Measurements from ENCODE around the gene CLCN6.

Gene CLCN6

DNA sequence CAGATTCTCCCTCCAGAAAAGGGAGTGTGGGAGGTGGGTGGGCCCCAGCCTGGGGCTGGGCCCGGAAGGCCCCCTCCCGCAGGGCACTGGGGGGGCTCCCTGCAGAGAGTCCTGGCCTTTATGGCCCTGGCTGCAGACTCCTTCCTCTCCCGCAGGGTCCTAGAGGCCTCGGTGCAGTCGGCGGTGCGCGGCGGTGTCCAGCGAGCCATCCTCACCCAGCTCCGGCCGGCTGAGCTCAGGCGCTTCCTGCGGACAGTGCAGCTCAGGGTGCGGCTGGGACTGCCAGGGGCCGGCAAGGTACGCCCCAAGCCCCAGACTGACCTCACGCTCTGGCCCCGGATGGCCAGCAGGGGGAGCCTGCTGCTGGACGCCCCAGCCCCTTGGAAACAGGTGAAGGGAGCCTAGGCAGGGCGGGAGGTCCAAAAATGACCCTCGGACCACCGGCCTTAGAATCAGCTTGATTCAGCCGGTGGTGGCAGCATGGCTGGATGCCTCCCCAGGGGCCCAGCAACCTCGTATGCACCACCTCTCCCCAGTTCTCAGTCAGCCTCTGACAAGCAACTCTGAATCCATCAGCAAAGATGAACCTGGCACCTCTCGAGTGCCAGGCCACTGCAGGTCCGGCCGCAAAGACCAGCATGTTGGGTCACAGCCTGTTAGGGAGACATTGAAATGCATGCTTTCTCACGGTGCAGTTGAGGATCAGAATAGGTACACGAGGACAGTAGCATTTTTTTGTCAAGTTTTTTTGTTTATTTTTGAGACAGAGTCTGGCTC, 20.8 kb upstream of the CLCN6 start:
- ChIA-PET CTCF (interaction anchor here (0.6 to 1.5 kb wide), 8 partner anchors 9 to 1158 kb away, joined by 3 to 8 read pairs (median 4); no protein-coding TSS in a partner anchor), POLR2A (no interaction called here)
- DNase-seq (ENCODE audit: extremely low spot score): peak; percentile 75
- TF ChIP-seq NFRKB (IDR thresholded peaks at IDR 0.05) (no peak), TARDBP (IDR thresholded peaks at IDR 0.05) (no peak), PKNOX1 (IDR thresholded peaks at IDR 0.05) (no peak), HDGF (IDR thresholded peaks at IDR 0.05; ENCODE audit: borderline replicate concordance) (no peak), ELF4 (IDR thresholded peaks at IDR 0.05) (no peak), ARNT (IDR thresholded peaks at IDR 0.05) (no peak), FOXA1 (IDR thresholded peaks at IDR 0.05) (no peak), FOXM1 (IDR thresholded peaks at IDR 0.05; ENCODE audit: borderline replicate concordance) (no peak), CTBP1 (IDR thresholded peaks at IDR 0.05; ENCODE audit: borderline replicate concordance) (no peak), LEF1 (IDR thresholded peaks at IDR 0.05; ENCODE audit: borderline replicate concordance) (no peak), L3MBTL2 (conservative IDR thresholded peaks at IDR 0.05) (no peak), FOXK2 (IDR thresholded peaks at IDR 0.05) (no peak), ZNF384 (IDR thresholded peaks at IDR 0.05) (no peak), SP1 (IDR thresholded peaks at IDR 0.05) (no peak), SUZ12 (IDR thresholded peaks at IDR 0.05) (no peak), BHLHE40 (IDR thresholded peaks at IDR 0.05; ENCODE audit: borderline replicate concordance) (no peak)

DNA sequence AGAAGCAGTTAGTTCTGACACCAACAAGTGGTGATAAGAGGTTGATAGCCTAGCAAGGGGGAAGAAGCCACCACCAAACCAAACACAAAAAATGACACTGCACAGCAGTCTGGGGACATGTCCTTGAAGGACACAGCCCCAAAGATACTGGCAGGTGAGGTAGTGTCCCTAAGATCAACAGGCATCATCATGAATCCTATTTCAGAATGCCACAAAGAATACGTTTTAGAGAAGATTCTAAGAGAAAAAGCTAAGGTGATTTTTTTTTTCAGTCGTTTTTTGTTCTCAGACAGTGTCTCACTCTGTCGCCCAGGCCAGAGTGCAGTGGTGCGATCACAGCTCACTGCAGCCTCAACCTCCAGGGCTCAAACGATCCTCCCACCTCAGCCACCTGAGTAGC, 19.8 kb upstream of the CLCN6 start:
- CTCF ChIA-PET: interaction anchor here (0.6 to 1.5 kb wide), 4 partner anchors 9 to 1159 kb away, joined by 4 to 8 read pairs (median 5); no protein-coding TSS in a partner anchor
- no peak for DNase-seq (ENCODE audit: extremely low spot score)
- no peak for TF ChIP-seq LEF1 (IDR thresholded peaks at IDR 0.05; ENCODE audit: borderline replicate concordance)
- no peak for TF ChIP-seq HDGF (IDR thresholded peaks at IDR 0.05; ENCODE audit: borderline replicate concordance)
- no peak for TF ChIP-seq ARNT (IDR thresholded peaks at IDR 0.05)
- TF ChIP-seq FOXK2 (IDR thresholded peaks at IDR 0.05): no peak
- TF ChIP-seq TARDBP (IDR thresholded peaks at IDR 0.05): no peak
- no peak for TF ChIP-seq CTBP1 (IDR thresholded peaks at IDR 0.05; ENCODE audit: borderline replicate concordance)
- TF ChIP-seq FOXM1 (IDR thresholded peaks at IDR 0.05; ENCODE audit: borderline replicate concordance): no peak
- POLR2A ChIA-PET: no interaction called here

- CTCF ChIA-PET: interaction anchor here (0.6 kb wide), 1 partner anchor 880 kb away, joined by 3 read pairs; no protein-coding TSS in a partner anchor
- POLR2A ChIA-PET: interaction anchor here (1.1 to 1.2 kb wide), 2 partner anchors 10 to 121 kb away, joined by 3 to 4 read pairs; no protein-coding TSS in a partner anchor
- TF ChIP-seq BHLHE40 (IDR thresholded peaks at IDR 0.05; ENCODE audit: borderline replicate concordance) (no peak), FOXK2 (IDR thresholded peaks at IDR 0.05) (no peak), ZNF384 (IDR thresholded peaks at IDR 0.05) (no peak), LEF1 (IDR thresholded peaks at IDR 0.05; ENCODE audit: borderline replicate concordance) (no peak), FOXM1 (IDR thresholded peaks at IDR 0.05; ENCODE audit: borderline replicate concordance) (no peak), L3MBTL2 (conservative IDR thresholded peaks at IDR 0.05) (no peak), TARDBP (IDR thresholded peaks at IDR 0.05) (no peak), ARNT (IDR thresholded peaks at IDR 0.05) (no peak), FOXA1 (IDR thresholded peaks at IDR 0.05) (no peak), PKNOX1 (IDR thresholded peaks at IDR 0.05) (no peak), SUZ12 (IDR thresholded peaks at IDR 0.05) (no peak), SP1 (IDR thresholded peaks at IDR 0.05) (no peak), ELF4 (IDR thresholded peaks at IDR 0.05) (no peak), NFRKB (IDR thresholded peaks at IDR 0.05) (no peak), CTBP1 (IDR thresholded peaks at IDR 0.05; ENCODE audit: borderline replicate concordance) (no peak), HDGF (IDR thresholded peaks at IDR 0.05; ENCODE audit: borderline replicate concordance) (no peak)
- no peak for DNase-seq (ENCODE audit: extremely low spot score)
These were observed 18.7 kb upstream of the CLCN6 start for GRCh38 chr1:11787251-11787803.

- DNase-seq (ENCODE audit: extremely low spot score): no peak
- ChIA-PET CTCF (interaction anchor here (0.6 kb wide), 1 partner anchor 880 kb away, joined by 3 read pairs; no protein-coding TSS in a partner anchor), POLR2A (interaction anchor here (1.1 to 1.2 kb wide), 2 partner anchors 10 to 121 kb away, joined by 3 to 4 read pairs; no protein-coding TSS in a partner anchor)
- no peak for TF ChIP-seq ZNF384 (IDR thresholded peaks at IDR 0.05)
- no peak for TF ChIP-seq SP1 (IDR thresholded peaks at IDR 0.05)
- no peak for TF ChIP-seq SUZ12 (IDR thresholded peaks at IDR 0.05)
- TF ChIP-seq HDGF (IDR thresholded peaks at IDR 0.05; ENCODE audit: borderline replicate concordance): no peak
- TF ChIP-seq LEF1 (IDR thresholded peaks at IDR 0.05; ENCODE audit: borderline replicate concordance): no peak
These were observed 18.1 kb upstream of the CLCN6 start for GRCh38 chr1:11787804-11788436.

GRCh38 chr1:11788549-11789053, 17.4 kb upstream of the CLCN6 start:
- ChIA-PET CTCF (no interaction called here), POLR2A (interaction anchor here (1.2 kb wide), 1 partner anchor 9 kb away, joined by 4 read pairs; no protein-coding TSS in a partner anchor)
- no peak for DNase-seq (ENCODE audit: extremely low spot score)
- TF ChIP-seq L3MBTL2 (conservative IDR thresholded peaks at IDR 0.05) (no peak), HDGF (IDR thresholded peaks at IDR 0.05; ENCODE audit: borderline replicate concordance) (no peak), CTBP1 (IDR thresholded peaks at IDR 0.05; ENCODE audit: borderline replicate concordance) (no peak), SP1 (IDR thresholded peaks at IDR 0.05) (no peak), FOXM1 (IDR thresholded peaks at IDR 0.05; ENCODE audit: borderline replicate concordance) (no peak), ZNF384 (IDR thresholded peaks at IDR 0.05) (no peak), FOXA1 (IDR thresholded peaks at IDR 0.05) (no peak), BHLHE40 (IDR thresholded peaks at IDR 0.05; ENCODE audit: borderline replicate concordance) (no peak), ARNT (IDR thresholded peaks at IDR 0.05) (no peak), LEF1 (IDR thresholded peaks at IDR 0.05; ENCODE audit: borderline replicate concordance) (no peak)

Data from HEK293T (cell line).